H9 (cell line): ENCODE data around the gene TBXA2R. TPM values are rescaled to one million over a fixed set of nuclear protein-coding genes. Genes with fewer than 3 reads are reported as not detected.

Experiments
- DNase-seq: peaks from one replicate; pipeline ENCODE4 v3.0.0-alpha.2; 2017
- H2AFZ ChIP-seq: one replicate; pipeline ENCODE4 v1.6.1; 2013; ENCODE audit warnings: mild to moderate bottlenecking, low read length, control low read depth, moderate library complexity
- H2AK5ac ChIP-seq: 2 replicates; pipeline ENCODE4 v1.6.1; 2013; ENCODE audit warnings: low read length, control low read depth, mixed read lengths; ENCODE audit not compliant: insufficient read length
- H2BK120ac ChIP-seq: one replicate; pipeline ENCODE4 v1.6.1; 2013; ENCODE audit warnings: low read depth, mild to moderate bottlenecking, low read length, control low read depth, inconsistent platforms; ENCODE audit not compliant: poor library complexity, severe bottlenecking
- H2BK12ac ChIP-seq: 2 replicates; pipeline ENCODE4 v1.6.1; 2013; ENCODE audit warnings: low read length, control low read depth, mixed read lengths, low read depth; ENCODE audit not compliant: insufficient read length
- H2BK15ac ChIP-seq: 2 replicates; pipeline ENCODE4 v1.6.1; 2013; ENCODE audit warnings: low read depth, low read length, control low read depth
- H2BK20ac ChIP-seq: one replicate; pipeline ENCODE4 v1.6.1; 2013; ENCODE audit warnings: low read depth, mild to moderate bottlenecking, low read length, control low read depth, inconsistent platforms; ENCODE audit not compliant: poor library complexity, severe bottlenecking
- H2BK5ac ChIP-seq: 2 replicates; pipeline ENCODE4 v1.6.1; 2013; ENCODE audit warnings: low read length, control low read depth, mixed read lengths; ENCODE audit not compliant: insufficient read length
- H3K14ac ChIP-seq: 2 replicates; pipeline ENCODE4 v1.6.1; 2013; ENCODE audit warnings: low read length, control low read depth; ENCODE audit not compliant: insufficient read depth
- H3K18ac ChIP-seq: 2 replicates; pipeline ENCODE4 v1.6.1; 2013; ENCODE audit warnings: low read depth, mild to moderate bottlenecking, mixed read lengths, low read length, control low read depth; ENCODE audit not compliant: insufficient read length
- H3K23ac ChIP-seq: 2 replicates; pipeline ENCODE4 v1.6.1; 2013; ENCODE audit warnings: low read length, control low read depth, mixed read lengths, low read depth; ENCODE audit not compliant: insufficient read length
- H3K23me2 ChIP-seq: 2 replicates; pipeline ENCODE4 v1.6.1; 2013; ENCODE audit warnings: low read depth, mild to moderate bottlenecking, mixed read lengths, low read length, control low read depth; ENCODE audit not compliant: insufficient read length, poor library complexity, severe bottlenecking
- H3K27ac ChIP-seq: 2 replicates; pipeline ENCODE4 v1.5.1; 2013; ENCODE audit warnings: low read length, control low read depth, mixed read lengths, low read depth; ENCODE audit not compliant: insufficient read length
- H3K27me3 ChIP-seq: 2 replicates; pipeline ENCODE4 v1.6.1; 2013; ENCODE audit warnings: low read length, control low read depth, inconsistent platforms; ENCODE audit not compliant: insufficient read depth
- H3K4ac ChIP-seq: 2 replicates; pipeline ENCODE4 v1.6.1; 2013; ENCODE audit warnings: low read depth, mild to moderate bottlenecking, control low read depth, inconsistent platforms, low read length, moderate library complexity
- H3K4me1 ChIP-seq: 2 replicates; pipeline ENCODE4 v1.6.1; 2013; ENCODE audit warnings: low read length, control low read depth, inconsistent platforms; ENCODE audit not compliant: insufficient read depth
- H3K4me2 ChIP-seq: 2 replicates; pipeline ENCODE4 v1.6.1; 2013; ENCODE audit warnings: low read length, control low read depth, mixed read lengths; ENCODE audit not compliant: insufficient read length, insufficient read depth
- H3K56ac ChIP-seq: 2 replicates; pipeline ENCODE4 v1.6.1; 2013; ENCODE audit warnings: low read depth, mild to moderate bottlenecking, mixed read lengths, low read length, control low read depth; ENCODE audit not compliant: insufficient read length
- H3K79me1 ChIP-seq: 2 replicates; pipeline ENCODE4 v1.6.1; 2013; ENCODE audit warnings: low read depth, mild to moderate bottlenecking, moderate library complexity, low read length, control low read depth, inconsistent platforms; ENCODE audit not compliant: insufficient read depth, poor library complexity, severe bottlenecking
- H3K79me2 ChIP-seq: 2 replicates; pipeline ENCODE4 v1.6.1; 2013; ENCODE audit warnings: low read length, control low read depth, inconsistent platforms; ENCODE audit not compliant: insufficient read depth
- H3K9ac ChIP-seq: 2 replicates; pipeline ENCODE4 v1.6.1; 2013; ENCODE audit warnings: low read length, control low read depth, mixed read lengths; ENCODE audit not compliant: insufficient read length; ENCODE audit errors: extremely low read depth
- H3K9me3 ChIP-seq: one replicate; pipeline ENCODE4 v1.6.1; 2013; ENCODE audit warnings: low read depth, low read length, inconsistent platforms; ENCODE audit not compliant: control insufficient read depth
- H3T11ph ChIP-seq: one replicate; pipeline ENCODE4 v1.6.1; 2013; ENCODE audit warnings: mild to moderate bottlenecking, low read length, control low read depth, inconsistent platforms
- H4K20me1 ChIP-seq: one replicate; pipeline ENCODE4 v1.6.1; 2013; ENCODE audit not compliant: control insufficient read depth, insufficient read length, insufficient read depth
- H4K5ac ChIP-seq: 2 replicates; pipeline ENCODE4 v1.6.1; 2013; ENCODE audit warnings: low read depth, mild to moderate bottlenecking, mixed read lengths, low read length, control low read depth; ENCODE audit not compliant: insufficient read length
- H4K8ac ChIP-seq: replicated peaks from 2 replicates; pipeline ENCODE4 v1.6.1; 2013; ENCODE audit warnings: low read length, control low read depth, mixed read lengths, low read depth; ENCODE audit not compliant: insufficient read length
- H4K91ac ChIP-seq: 2 replicates; pipeline ENCODE4 v1.6.1; 2013; ENCODE audit warnings: low read depth, mild to moderate bottlenecking, moderate library complexity, mixed read lengths, low read length, control low read depth; ENCODE audit not compliant: insufficient read length
- H3K27ac Mint-ChIP-seq, 3 experiments: 2 replicates in 2 of 3; 3 replicates in 1 of 3; pipeline ENCODE4 v1.8.0; 2020 to 2021; ENCODE audit warnings: mixed read lengths in 3 of 3, mild to moderate bottlenecking in 1 of 3, moderate library complexity in 1 of 3
- H3K27me3 Mint-ChIP-seq: 2 replicates; pipeline ENCODE4 v1.8.0; 2021; ENCODE audit warnings: low read depth, mild to moderate bottlenecking, moderate library complexity, mixed read lengths
- H3K36me3 Mint-ChIP-seq, 3 experiments: 2 replicates in 2 of 3; 3 replicates in 1 of 3; pipeline ENCODE4 v1.8.0; 2020 to 2021; ENCODE audit warnings: low read depth in 3 of 3, mixed read lengths in 3 of 3; ENCODE audit not compliant: insufficient read depth in 1 of 3
- H3K4me1 Mint-ChIP-seq, 2 experiments: 2 replicates each; pipeline ENCODE4 v1.8.0; 2020; ENCODE audit warnings: mixed read lengths in 2 of 2
- H3K4me3 Mint-ChIP-seq, 2 experiments: 2 replicates in 1 of 2; 3 replicates in 1 of 2; pipeline ENCODE4 v1.8.0; 2020 to 2021; ENCODE audit warnings: mild to moderate bottlenecking in 2 of 2, mixed read lengths in 2 of 2, moderate library complexity in 1 of 2
- H3K9me3 Mint-ChIP-seq, 2 experiments: 2 replicates in 1 of 2; 3 replicates in 1 of 2; pipeline ENCODE4 v1.8.0; 2020; ENCODE audit warnings: mild to moderate bottlenecking in 2 of 2, mixed read lengths in 2 of 2, moderate library complexity in 1 of 2
- CTCF ChIP-seq: fragments of 200-600 bp; sonication (generic); conservative IDR thresholded peaks from 3 replicates; pipeline ENCODE4 v1.8.0; 2021; ENCODE audit warnings: antibody characterized with exemption, mild to moderate bottlenecking
- WGBS: extraction: QIAGEN DNeasy Blood & Tissue Kit; methylation state at CpG from one replicate; pipeline ENCODE4 v1.1.7; 2013; ENCODE audit warnings: missing lambda C conversion rate, low lambda C conversion rate, mixed read lengths; ENCODE audit not compliant: insufficient read length; ENCODE audit errors: extremely low coverage; 5-methylcytosine and 5-hydroxymethylcytosine counted together
- total RNA-seq: library from RNA; stranded (reverse); gene quantifications from 2 replicates; pipeline ENCODE4 v1.2.1, GENCODE V29; 2021

TBXA2R gene
- total RNA-seq, 1 experiment from 2014 or later: 0.63 TPM

GRCh38 chr19:3604227-3604986, 2.3 kb downstream of the TBXA2R start:
- Mint-ChIP-seq H3K9me3 (peaks cover 0 to 4% of the 10 kb centered on the region in 2 experiments; a peak in 1 of 5 replicates), H3K4me3 (no peak overlapping the region), H3K27me3 (peaks cover 4% of the 10 kb centered on the region), H3K27ac (no peak overlapping the region), H3K4me1 (peaks cover 12% of the 10 kb centered on the region in 2 experiments), H3K36me3 (no peaks in the 10 kb centered on the region)
- H2BK5ac ChIP-seq: no peak overlapping the region
- H2AFZ ChIP-seq: no peak overlapping the region
- no peak overlapping the region for H2BK120ac ChIP-seq
- H2BK15ac ChIP-seq: no peak overlapping the region
- no peak overlapping the region for H2BK12ac ChIP-seq
- no peak overlapping the region for H3K9ac ChIP-seq
- H3K79me2 ChIP-seq: no peaks in the 10 kb centered on the region
- TF ChIP-seq CTCF: no peak
- no peak overlapping the region for H3K18ac ChIP-seq
- H3K27me3 ChIP-seq: peaks cover 5% of the 10 kb centered on the region; the same call in 1 of the 2 replicates
- peaks cover 2% of the 10 kb centered on the region for H3K23me2 ChIP-seq
- no peak overlapping the region for H4K5ac ChIP-seq
- no peak overlapping the region for H3K23ac ChIP-seq
- no peak overlapping the region for H3K4ac ChIP-seq
- no peak overlapping the region for H4K91ac ChIP-seq
- H4K8ac ChIP-seq: no peak overlapping the region
- H3K14ac ChIP-seq: no peak overlapping the region; the same call in 1 of the 2 replicates
- WGBS: no CpG with 5 or more reads among the region's 27 CpGs
- no peak for DNase-seq
- H3K4me2 ChIP-seq: no peak overlapping the region
- H3K4me1 ChIP-seq: no peaks in the 10 kb centered on the region; the same call in 1 of the 2 replicates
- no peak overlapping the region for H3K27ac ChIP-seq
- no peak overlapping the region for H2AK5ac ChIP-seq
- no peak overlapping the region for H3T11ph ChIP-seq
- H3K79me1 ChIP-seq: no peaks in the 10 kb centered on the region
- no peaks in the 10 kb centered on the region for H4K20me1 ChIP-seq
- H2BK20ac ChIP-seq: no peak overlapping the region
- H3K9me3 ChIP-seq: no peaks in the 10 kb centered on the region
- no peak overlapping the region for H3K56ac ChIP-seq
